KG1 (cell line): ENCODE measurements around the gene TRIM38.
"Not testable (repeated sequence)": the region's sequence is repeated elsewhere in the genome, so short reads cannot be mapped to it uniquely, and the experiment has no call there.

Source experiments
- DNase-seq: peaks from one replicate; lab custom pipeline; 2025; lab: John Stamatoyannopoulos, UW

The TRIM38 gene

GRCh38 chr6:26006940-26007305 lies 44.3 kb downstream of the TRIM38 start:
- not testable (repeated sequence) for DNase-seq

GRCh38 chr6:26008470-26008869 lies 45.9 kb downstream of the TRIM38 start:
- no peak for DNase-seq

GRCh38 chr6:26009817-26010216 lies 47.2 kb downstream of the TRIM38 start:
- DNase-seq, result no peak

- no peak for DNase-seq
These were observed 49.5 kb downstream of the TRIM38 start for GRCh38 chr6:26012061-26012460.

- not testable (repeated sequence) for DNase-seq
These were observed 51.8 kb downstream of the TRIM38 start for GRCh38 chr6:26014386-26014785.

GRCh38 chr6:26016245-26016962 lies 53.8 kb downstream of the TRIM38 start:
- no peak for DNase-seq

- DNase-seq, result no peak
These were observed 54.5 kb downstream of the TRIM38 start for GRCh38 chr6:26016963-26017631.

- DNase-seq, result no peak
These were observed 55.0 kb downstream of the TRIM38 start for GRCh38 chr6:26017632-26017966.

GRCh38 chr6:26019261-26019830 lies 56.7 kb downstream of the TRIM38 start:
- no peak for DNase-seq

- DNase-seq, result no peak
These were observed 57.3 kb downstream of the TRIM38 start for GRCh38 chr6:26019967-26020328.

- peak; percentile 80 for DNase-seq
These were observed 57.9 kb downstream of the TRIM38 start for GRCh38 chr6:26020329-26021000.

- DNase-seq, result no peak
These were observed 58.4 kb downstream of the TRIM38 start for GRCh38 chr6:26021001-26021349.

GRCh38 chr6:26021350-26022131 lies 58.9 kb downstream of the TRIM38 start:
- DNase-seq, result peak; percentile 93

GRCh38 chr6:26022132-26022472 lies 59.5 kb downstream of the TRIM38 start:
- no peak for DNase-seq

GRCh38 chr6:26022737-26023136 lies 60.1 kb downstream of the TRIM38 start:
- DNase-seq, result no peak

- DNase-seq, result no peak
These were observed 62.0 kb downstream of the TRIM38 start for GRCh38 chr6:26024651-26025046.

GRCh38 chr6:26025047-26025893 lies 62.7 kb downstream of the TRIM38 start:
- DNase-seq, result no peak

GRCh38 chr6:26025894-26026832 lies 63.6 kb downstream of the TRIM38 start:
- DNase-seq, result peak; percentile 63

- DNase-seq, result peak; percentile 97
These were observed 64.4 kb downstream of the TRIM38 start for GRCh38 chr6:26026833-26027490.
